VCaP (cell line): ENCODE results near the gene NXF1.
"Not testable (repeated sequence)": the region's sequence is repeated elsewhere in the genome, so short reads cannot be mapped to it uniquely, and the experiment has no call there.

Experiments used
- H3K27ac ChIP-seq: fragments of 450-650 bp; 2 replicates; pipeline ENCODE4 v1.5.1; 2017
- TF ChIP-seq, protein P1 (sequence below): fragments of 450-650 bp; conservative IDR thresholded peaks from 2 replicates; pipeline ENCODE4 v1.5.1; 2017; ENCODE audit warnings: mild to moderate bottlenecking, moderate library complexity

The NXF1 gene

DNA sequence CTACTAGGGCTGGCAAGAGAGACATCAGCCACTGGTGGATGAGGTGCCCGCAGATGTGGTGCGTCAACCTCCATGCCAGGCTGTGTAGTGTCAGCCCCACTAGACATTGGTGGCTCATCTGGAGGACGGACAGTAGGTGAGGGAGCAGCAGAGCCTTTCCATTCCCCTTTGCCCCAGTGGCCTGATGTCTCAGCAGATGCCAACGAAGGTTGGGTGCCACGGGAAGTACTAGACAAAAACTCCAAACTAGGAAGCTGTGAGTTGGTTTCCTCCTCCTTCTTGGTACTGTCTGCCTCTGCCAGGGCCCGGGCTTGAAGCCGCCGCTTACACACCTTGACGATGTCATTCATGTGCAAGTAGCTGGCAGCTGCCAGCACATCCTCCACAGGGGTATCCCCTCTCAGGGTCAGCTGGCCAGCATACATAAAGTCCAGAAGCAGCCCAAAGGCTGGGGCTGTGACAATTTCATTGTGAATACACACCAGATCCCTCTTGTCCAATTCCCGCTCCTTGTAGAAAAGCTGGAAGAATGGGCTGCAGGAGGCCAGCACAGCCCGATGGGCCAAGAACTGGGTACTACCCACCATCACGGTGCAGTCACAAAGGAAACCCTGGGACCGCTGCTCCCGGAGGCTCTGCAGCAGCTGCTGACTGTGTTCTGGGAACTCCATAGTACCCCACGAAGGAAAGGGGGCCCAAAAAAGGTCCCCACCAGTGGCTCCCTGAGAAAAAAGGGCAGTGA is 52.1 kb downstream of the NXF1 start:
- TF ChIP-seq, protein P1, sequence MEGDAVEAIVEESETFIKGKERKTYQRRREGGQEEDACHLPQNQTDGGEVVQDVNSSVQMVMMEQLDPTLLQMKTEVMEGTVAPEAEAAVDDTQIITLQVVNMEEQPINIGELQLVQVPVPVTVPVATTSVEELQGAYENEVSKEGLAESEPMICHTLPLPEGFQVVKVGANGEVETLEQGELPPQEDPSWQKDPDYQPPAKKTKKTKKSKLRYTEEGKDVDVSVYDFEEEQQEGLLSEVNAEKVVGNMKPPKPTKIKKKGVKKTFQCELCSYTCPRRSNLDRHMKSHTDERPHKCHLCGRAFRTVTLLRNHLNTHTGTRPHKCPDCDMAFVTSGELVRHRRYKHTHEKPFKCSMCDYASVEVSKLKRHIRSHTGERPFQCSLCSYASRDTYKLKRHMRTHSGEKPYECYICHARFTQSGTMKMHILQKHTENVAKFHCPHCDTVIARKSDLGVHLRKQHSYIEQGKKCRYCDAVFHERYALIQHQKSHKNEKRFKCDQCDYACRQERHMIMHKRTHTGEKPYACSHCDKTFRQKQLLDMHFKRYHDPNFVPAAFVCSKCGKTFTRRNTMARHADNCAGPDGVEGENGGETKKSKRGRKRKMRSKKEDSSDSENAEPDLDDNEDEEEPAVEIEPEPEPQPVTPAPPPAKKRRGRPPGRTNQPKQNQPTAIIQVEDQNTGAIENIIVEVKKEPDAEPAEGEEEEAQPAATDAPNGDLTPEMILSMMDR: no peak

DNA sequence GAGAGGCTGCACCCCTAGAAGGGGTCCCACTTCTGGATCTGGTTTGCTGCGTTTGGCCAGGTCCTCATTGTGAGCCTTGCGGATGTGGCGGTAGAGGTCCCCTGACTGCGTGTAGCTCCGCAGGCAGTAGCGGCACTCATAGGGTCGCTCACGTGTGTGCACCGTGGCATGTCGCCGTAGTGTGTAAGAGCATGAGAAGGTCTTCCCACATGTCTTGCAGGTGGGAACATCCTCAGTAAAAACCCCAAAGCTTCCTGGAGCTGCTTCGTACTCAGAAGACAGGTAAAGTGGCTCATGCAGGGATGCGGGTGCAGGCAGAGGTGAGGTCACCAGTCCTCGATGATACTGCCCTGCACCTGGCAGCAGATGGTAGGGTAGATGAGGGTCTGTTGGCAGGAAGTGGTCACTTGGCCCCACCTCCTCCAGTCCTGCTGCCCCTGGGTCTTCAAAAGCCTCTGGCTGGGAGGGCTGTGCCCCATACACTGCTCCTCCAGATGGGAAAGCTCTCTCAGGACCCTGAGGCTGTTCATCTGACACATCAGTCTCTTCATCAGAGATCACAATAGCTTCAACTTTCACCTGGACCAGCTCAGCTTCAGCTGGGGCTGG is 53.0 kb downstream of the NXF1 start:
- TF ChIP-seq, protein P1: no peak
- H3K27ac ChIP-seq: no peak overlapping the region

More for the DNA sequence above, 52.1 kb downstream of the NXF1 start:
- peak overlapping the region; percentile 76 for H3K27ac ChIP-seq

DNA sequence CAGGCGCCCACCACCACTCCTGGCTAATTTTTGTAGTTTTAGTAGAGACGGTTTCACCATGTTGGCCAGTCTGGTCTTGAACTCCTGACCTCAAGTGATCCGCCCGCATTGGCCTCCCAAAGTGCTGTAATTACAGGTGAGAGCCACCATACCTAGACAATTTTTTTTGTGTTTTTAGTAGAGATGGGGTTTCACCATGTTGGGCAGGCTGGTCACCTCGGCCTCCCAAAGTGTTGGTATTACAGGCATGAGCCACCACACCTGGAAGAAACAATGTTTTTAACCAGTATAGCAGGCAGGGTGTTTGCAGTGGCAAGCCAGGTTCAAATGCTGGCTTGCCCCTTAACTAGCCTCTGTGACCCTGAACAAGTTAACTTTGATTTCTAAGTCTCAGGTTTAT is 55.3 kb downstream of the NXF1 start:
- not testable (repeated sequence) for H3K27ac ChIP-seq

DNA sequence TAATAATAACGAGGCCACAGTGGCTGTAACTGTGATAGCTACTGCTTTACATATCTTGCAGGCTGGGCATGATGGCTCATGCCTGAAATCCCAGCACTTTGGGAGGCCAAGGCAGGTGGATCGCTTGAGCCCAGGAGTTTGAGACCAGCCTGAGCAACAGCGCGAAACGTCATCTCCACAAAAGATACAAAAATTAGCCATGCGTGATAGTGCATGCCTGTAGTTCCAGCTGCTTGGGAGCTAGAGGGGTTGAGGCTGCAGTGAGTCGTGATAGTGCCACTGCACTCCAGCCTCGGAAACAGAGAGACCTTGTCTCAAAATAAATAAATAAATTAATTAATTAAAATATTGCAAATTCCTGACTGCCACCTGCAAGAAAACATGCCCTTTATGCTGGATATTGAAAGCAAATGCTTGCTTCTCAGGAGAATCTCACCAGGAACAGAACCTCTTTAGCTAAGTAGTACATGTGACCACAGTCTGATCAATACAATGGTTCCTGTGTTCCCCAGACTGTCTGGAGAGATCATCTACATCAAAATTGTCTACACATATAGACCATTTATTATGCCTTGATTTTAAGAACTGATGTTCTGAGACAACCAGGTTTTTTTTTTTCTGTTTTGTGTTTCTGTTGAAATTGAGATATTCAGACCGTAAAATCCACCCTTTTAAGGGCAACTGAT is 57.6 kb downstream of the NXF1 start:
- no peak overlapping the region for H3K27ac ChIP-seq
- TF ChIP-seq, protein P1: no peak
